ENCODE data around the gene POLK.
"Not testable (repeated sequence)": the region's sequence is repeated elsewhere in the genome, so short reads cannot be mapped to it uniquely, and the experiment has no call there.

POLK gene

DNA sequence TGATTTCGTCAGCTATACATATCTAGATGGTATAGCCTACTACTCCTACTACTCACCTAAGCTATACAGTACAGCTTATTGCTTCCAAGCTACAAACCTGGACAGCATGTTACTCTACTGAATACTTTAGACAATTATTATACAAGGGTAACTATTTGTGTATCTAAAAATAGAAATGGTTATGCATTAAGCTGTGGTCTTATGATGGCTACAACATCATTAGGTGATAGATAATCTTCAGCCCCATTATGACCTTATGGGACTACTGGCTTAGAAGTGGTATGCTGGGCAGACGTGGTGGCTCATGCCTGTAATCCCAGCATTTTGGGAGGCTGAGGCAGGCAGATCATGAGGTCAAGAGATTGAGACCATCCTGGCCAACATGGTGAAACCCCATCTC, 40.5 kb upstream of the POLK start:
- DNase-seq (ENCODE audit: low read depth): no peak
- TF ChIP-seq, protein P1, sequence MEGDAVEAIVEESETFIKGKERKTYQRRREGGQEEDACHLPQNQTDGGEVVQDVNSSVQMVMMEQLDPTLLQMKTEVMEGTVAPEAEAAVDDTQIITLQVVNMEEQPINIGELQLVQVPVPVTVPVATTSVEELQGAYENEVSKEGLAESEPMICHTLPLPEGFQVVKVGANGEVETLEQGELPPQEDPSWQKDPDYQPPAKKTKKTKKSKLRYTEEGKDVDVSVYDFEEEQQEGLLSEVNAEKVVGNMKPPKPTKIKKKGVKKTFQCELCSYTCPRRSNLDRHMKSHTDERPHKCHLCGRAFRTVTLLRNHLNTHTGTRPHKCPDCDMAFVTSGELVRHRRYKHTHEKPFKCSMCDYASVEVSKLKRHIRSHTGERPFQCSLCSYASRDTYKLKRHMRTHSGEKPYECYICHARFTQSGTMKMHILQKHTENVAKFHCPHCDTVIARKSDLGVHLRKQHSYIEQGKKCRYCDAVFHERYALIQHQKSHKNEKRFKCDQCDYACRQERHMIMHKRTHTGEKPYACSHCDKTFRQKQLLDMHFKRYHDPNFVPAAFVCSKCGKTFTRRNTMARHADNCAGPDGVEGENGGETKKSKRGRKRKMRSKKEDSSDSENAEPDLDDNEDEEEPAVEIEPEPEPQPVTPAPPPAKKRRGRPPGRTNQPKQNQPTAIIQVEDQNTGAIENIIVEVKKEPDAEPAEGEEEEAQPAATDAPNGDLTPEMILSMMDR (IDR thresholded peaks at IDR 0.05; ENCODE audit: control insufficient read depth, extremely low read depth, insufficient read depth): no peak
- no peak overlapping the region for H3K4me3 ChIP-seq (ENCODE audit: low read depth, low read length)

DNA sequence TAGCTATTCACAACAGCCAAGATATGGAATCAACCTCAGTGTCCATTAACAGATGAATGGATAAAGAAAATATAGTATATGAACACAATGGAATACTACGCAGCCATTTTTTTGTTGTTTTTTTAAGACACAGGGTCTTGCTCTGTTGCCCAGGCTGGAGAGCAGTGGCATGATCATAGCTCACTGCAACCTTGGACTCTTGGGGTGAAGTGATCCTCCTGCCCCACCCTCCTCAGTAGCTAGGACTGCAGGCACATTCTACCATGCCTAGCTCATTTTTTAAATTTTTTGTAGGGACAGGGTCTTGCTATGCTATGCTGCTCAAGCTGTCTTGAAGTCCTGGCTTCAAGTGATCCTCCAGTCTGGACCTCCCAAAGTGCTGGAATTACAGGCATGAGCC, 38.7 kb upstream of the POLK start:
- no peak overlapping the region for H3K4me3 ChIP-seq (ENCODE audit: low read depth, low read length)
- DNase-seq (ENCODE audit: low read depth): no peak
- TF ChIP-seq, protein P1 (IDR thresholded peaks at IDR 0.05; ENCODE audit: control insufficient read depth, extremely low read depth, insufficient read depth): no peak

DNA sequence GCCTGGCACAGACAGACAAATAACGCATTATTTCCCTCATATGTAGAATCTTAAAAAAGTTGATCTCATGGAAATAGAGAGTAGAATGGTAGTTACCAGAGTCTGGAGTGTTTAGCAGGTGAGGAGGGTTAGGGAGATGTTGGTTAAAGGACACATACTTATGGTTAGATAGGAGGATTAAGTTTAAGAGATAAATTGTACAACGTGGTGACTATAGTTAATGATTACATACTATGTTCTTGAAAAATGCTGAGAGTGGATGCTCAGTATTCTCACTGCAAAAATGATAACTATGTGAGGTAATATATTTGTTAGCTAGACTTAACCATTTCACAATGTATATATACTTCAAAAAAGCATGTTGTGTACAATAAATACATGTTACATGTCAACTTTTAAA, 38.2 kb upstream of the POLK start:
- TF ChIP-seq, protein P1 (IDR thresholded peaks at IDR 0.05; ENCODE audit: control insufficient read depth, extremely low read depth, insufficient read depth): no peak
- H3K4me3 ChIP-seq (ENCODE audit: low read depth, low read length): no peak overlapping the region
- DNase-seq (ENCODE audit: low read depth): no peak

DNA sequence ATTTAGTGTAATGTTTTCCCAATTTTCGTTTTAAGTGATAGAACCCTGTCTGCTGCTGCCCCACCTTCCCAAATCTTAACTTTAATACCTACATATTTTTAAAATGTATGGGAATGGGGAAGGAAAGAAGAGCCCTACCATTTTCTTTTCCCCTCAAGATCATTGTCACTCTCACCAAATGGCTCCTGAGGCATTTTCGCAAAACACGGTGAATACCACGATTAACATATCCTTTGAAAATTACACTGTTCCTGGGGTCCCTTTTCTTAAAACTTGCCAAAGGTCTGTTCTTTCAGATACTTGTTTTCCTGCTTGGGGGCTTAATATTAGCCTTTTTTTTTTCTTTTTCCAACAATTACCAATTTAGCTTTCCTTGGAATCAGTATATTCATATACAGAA, 36.3 kb upstream of the POLK start:
- DNase-seq (ENCODE audit: low read depth): no peak
- TF ChIP-seq, protein P1 (IDR thresholded peaks at IDR 0.05; ENCODE audit: control insufficient read depth, extremely low read depth, insufficient read depth): no peak
- H3K4me3 ChIP-seq (ENCODE audit: low read depth, low read length): no peak overlapping the region

DNA sequence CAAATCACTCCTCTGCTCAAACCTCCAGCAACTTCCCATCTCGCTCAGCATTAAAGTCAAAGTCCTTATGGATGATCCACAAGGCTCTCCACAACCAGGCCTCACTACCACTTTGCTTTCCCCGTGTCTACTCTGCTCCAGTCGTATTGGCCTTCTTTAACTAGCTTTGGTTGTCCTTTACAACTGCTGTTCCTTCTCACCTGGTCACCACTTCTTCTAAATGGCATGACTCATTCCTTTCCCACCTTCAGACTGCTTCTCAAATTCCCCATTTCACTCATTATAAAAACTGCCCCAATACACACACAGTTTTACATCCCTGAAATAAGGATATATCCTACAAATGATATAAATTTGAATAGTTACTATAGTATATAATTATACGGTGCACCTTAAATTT, 30.7 kb upstream of the POLK start:
- TF ChIP-seq, protein P1 (IDR thresholded peaks at IDR 0.05; ENCODE audit: control insufficient read depth, extremely low read depth, insufficient read depth): no peak
- no peak for DNase-seq (ENCODE audit: low read depth)
- H3K4me3 ChIP-seq (ENCODE audit: low read depth, low read length): no peak overlapping the region

DNA sequence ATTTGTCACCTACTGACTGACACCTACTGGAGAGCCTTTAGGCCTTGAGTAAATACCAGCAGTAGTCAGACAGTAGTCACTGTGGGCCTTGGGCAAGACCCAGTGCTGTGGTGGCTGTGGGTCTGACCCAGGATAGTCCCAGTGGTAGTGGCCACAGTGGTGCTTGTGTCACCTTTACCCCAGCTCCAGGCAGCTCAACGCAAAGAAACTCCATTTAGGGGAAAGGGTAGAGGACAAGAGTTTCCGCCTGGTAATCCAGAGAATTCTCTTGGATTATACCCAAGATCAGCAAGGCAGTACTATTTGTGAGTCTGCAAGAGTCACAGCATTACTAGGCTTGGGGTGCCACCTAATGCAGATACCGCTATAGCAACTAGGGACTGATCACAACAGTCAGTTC, 29.2 kb upstream of the POLK start:
- no peak overlapping the region for H3K4me3 ChIP-seq (ENCODE audit: low read depth, low read length)
- DNase-seq (ENCODE audit: low read depth): no peak

DNA sequence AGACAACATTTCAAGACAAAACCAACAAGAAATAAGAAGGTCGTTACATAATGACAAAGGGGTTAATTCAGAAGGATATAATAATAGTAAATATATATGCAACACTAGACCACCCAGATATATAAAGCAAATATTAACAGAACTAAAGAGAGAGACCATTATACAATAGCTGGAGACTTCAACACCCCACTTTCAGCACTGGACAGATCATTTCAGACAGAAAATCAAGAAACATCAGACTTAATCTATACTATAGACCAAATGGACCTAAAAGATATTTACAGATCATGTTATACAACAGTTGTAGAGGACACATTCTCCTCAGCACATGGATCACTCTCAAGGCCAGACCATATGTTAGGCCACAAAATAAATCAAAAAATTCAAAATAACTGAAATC, 27.1 kb upstream of the POLK start:
- H3K4me3 ChIP-seq (ENCODE audit: low read depth, low read length): no peak overlapping the region
- no peak for DNase-seq (ENCODE audit: low read depth)
- TF ChIP-seq, protein P1 (IDR thresholded peaks at IDR 0.05; ENCODE audit: control insufficient read depth, extremely low read depth, insufficient read depth): no peak

More for the DNA sequence above, 29.2 kb upstream of the POLK start:
- TF ChIP-seq, protein P1 (IDR thresholded peaks at IDR 0.05; ENCODE audit: control insufficient read depth, extremely low read depth, insufficient read depth): no peak

DNA sequence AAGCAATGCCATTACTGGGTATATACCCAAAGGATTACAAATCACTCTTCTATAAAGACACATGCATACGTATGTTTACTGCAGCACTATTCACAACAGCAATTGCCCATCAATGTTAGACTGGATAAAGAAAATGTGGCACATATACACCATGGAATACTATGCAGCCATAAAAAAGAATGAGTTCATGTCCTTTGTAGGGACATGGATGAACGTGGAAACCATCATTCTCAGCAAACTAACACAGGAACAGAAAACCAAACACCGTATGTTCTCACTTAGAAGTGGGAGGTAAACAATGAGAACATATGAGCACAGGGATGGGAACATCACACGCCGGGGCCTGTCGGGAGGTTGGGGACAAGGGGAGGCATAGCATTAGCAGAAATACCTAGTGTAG, 21.8 kb upstream of the POLK start:
- not testable (repeated sequence) for H3K4me3 ChIP-seq (ENCODE audit: low read depth, low read length); DNase-seq (ENCODE audit: low read depth)

All from LNCaP clone FGC (cell line).